Activated CD8-positive, alpha-beta memory T cell treated with anti-CD3 and anti-CD28 coated beads for 1 hour (primary cell): Measurements from ENCODE around the gene ZNF580.
A peak's percentile ranks its signal among the peaks of the same experiment; 100 is the strongest.

Experiments
- DNase-seq, 2 donors: peaks; one replicate each; pipeline ENCODE4 v3.0.0-alpha.2; 2020; ENCODE audit warnings: low read depth in 1 of 2; ENCODE audit errors: extremely low read depth in 1 of 2

Gene ZNF580

DNA sequence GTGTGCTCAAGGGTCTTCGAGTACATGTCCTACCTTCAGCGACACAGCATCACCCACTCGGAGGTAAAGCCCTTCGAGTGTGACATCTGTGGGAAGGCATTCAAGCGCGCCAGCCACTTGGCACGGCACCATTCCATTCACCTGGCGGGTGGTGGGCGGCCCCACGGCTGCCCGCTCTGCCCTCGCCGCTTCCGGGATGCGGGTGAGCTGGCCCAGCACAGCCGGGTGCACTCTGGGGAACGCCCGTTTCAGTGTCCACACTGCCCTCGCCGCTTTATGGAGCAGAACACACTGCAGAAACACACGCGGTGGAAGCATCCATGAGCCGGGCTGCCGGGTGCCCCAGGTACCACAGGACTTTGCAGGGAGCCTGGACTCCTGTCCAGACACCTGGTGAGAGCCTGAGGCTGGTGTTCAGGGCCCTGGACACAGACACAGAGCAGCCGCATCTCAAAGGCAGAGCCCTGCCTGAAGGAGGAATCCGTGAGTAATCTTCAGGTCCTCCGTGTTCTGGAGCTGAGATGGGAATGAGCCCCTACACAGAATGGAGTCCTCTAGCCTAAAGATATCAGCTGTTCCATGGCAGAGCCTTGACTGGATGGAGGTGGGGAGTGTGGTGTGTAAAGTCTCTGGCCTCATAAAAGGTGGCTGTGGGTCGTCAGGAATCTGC is 4.2 kb downstream of the ZNF580 start:
- no peak for DNase-seq

- no peak for DNase-seq
These were observed 4.7 kb downstream of the ZNF580 start for GRCh38 chr19:55645512-55645881.

GRCh38 chr19:55646889-55647731 is 6.3 kb downstream of the ZNF580 start:
- no peak for DNase-seq

DNA sequence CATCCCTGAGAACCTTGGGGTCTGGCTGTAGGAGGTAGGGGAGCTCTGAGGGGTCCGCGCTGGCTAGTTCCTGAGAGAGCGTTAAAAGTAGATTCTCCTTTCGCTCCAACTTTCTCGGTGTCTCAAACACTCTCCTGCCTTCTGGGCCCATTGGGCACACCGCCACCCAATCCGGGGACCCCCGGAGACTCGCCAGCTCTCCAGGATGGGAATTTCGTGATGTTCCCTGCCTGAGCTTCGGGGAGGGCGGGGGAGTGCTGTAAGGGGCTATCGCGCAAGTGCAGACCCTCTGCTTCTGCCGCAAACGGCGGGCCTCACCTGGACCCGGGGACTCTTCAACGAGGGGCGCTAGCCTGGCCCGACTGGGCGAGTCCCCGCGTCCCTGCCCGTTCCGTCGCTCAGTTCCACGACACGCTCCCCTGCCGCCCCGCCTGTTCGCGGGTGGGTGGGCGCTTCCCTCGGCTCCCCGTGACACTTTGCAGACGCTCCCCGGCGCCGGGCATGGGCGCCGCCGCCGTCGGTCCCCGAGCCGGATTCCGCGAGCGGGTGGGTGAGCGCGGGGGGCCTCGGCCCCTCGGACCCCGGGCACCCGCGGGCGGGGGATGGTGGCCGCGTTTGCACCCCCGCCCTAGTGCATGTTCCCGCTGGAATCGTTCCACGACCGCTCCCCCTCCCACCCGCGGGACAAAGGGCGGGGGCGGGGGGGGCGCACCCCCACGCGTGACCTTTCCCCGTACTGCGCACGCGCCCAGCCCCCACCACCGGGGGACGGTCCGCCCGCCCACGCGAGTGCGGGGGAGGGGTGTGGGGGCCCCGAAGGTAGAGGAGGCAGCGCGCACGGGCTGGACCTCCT is 7.2 kb downstream of the ZNF580 start, which contains the start of gene CCDC106:
CCDC106 (plus strand) TSS at position 481 of the 853 bp plus-strand sequence. CDS start 835 bp downstream, outside the sequence.
- no peak for DNase-seq

DNA sequence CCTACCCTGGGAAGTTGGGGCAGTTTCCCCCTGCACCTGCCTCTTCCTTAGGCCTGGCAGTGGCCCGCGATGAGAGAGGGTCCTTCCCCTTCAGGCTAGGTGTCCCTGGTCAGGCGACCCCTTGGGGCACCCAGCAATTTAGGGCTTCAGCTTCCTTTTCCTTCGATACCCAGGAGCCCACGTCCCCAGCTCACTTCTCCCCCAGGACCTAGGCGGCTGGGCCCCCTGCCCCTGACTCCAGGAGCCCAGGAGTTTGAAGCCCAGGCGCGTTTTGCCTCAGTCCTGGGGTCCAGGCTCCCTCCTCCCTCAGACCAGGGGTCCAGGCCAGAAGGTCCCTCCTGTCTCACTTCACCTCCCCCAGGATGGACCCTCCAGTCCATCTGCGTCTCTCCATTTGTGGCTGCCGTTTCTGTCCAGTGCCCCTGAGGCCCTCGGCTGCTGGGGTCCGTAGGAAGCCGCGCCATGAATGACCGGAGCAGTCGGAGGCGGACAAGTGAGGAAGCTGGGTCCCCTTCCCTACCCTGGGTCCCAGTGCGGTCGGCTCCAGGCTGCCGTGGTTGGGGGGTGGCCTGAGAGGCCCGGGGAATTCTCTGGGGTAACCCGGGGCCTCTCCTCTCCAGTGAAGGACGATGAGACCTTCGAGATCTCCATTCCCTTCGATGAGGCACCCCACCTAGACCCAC is 7.9 kb downstream of the ZNF580 start:
- no peak for DNase-seq

DNA sequence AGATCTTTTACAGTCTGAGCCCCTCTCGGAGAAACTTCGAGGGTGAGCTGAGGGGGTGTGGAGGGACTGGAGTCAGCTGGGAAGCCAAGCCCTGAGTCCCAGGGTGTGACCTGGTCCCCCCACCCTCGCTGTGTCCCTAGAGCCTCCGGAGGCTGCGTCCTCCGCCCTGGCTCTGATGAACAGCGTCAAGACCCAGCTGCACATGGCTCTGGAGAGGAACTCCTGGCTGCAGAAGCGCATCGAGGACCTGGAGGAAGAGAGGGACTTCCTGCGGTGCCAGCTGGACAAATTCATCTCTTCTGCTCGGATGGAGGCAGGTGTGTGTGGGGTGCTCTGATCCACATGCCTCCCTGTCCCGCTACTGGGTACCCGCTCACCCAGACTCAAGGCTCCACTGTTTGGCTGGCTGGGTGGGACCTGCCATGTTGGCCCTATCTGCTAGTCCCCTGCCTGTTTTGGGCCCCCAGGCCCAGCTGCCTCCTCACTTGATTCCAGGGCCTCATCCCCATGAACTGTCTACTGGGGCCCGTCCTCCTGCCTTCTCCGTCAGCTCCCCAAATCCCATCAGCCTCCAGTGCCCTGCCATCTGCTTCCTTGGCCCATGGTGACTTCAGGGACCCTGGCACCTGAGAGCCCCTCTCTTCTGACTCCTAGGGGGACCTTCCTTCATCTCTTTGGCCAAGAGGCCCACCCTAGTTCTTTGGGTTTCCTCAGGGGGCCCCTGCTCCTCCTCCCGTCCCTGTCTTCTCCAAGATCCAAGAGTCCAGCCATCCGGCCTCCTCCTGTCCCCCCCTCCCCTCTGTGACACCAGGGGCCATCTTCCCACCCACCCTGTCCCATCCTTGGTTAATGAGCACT is 8.7 kb downstream of the ZNF580 start:
- no peak for DNase-seq

- no peak for DNase-seq
These were observed 9.3 kb downstream of the ZNF580 start for GRCh38 chr19:55650126-55650557.

GRCh38 chr19:55650602-55651230 is 9.9 kb downstream of the ZNF580 start:
- DNase-seq = no peak

DNA sequence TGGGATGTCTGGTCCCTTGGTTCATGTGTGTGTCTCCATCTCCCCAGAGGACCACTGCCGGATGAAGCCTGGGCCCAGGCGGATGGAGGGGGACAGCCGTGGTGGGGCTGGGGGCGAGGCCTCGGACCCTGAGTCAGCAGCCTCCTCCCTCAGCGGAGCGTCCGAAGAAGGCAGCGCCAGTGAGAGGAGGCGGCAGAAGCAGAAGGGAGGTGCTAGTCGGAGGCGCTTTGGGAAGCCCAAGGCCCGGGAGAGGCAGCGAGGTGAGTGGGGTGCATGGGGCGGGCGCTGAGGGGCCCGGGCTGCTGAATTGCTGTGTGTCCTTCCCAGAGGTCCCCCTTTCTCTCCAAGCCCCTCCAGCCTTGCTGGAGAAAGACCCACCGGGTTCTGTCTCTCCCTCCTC is 10.4 kb downstream of the ZNF580 start:
- no peak for DNase-seq

DNA sequence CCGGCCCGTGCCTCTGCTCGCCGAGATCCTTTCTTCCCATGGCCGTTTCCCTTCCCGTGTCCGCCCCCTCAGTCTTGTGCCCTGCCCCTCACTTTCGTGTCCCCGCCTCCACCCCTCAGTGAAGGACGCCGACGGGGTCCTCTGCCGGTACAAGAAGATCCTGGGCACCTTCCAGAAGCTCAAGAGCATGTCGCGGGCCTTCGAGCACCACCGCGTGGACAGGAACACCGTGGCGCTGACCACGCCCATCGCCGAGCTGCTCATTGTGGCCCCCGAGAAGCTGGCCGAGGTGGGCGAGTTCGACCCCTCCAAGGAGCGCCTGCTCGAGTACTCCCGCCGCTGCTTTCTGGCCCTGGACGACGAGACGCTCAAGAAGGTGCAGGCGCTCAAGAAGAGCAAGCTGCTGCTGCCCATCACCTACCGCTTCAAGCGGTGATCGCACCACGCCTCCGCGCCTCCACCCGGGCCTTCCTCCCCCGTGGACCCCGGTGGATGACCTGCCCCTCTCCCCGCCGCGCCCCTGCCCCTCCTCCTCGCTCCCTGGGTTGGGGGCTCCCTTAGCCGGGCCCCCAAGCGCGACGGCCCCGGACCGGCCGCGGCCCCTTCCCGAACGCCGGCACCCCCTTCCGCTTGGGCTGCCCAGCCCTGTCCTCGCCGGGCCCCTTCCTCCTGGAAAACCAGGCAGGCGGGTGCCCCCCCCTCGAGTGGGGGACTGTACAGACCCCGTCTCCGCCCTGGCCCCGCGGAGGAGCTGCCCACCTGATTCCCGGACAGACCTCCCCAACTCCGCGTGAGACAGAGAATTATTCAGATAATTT is 11.7 kb downstream of the ZNF580 start:
- DNase-seq = no peak

DNA sequence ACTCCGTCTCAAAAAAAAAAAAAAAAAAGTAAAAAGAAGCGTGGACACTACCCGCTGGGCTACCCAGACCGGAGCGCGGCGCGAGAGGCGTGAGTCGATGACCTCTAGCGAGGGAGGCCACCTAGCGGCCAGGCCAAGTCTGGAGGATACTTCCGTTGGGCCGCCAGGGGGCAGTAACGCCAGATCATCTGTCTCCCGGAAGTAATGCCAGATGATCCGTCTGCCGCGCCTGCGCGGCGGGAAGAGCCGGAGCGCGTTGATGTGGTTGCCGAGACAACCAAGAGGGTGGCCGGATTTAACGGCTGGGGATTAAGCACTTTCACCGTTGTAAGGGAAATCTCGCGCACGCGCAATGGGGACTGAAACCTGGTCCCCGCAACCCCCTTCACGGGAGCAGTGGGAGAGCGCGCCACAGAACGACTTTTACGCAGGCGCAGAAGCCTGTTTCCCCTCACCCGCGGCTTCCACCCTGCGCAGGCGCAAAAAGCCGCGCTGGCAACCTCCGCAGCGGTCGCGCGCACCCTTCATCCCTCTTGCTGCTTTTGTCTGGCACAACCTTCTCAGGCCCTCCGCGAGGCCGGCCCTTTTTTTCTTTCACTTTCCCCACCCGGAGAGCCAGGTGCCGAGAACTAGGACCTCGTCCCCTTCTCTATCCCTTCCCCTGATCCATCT is 13.0 kb downstream of the ZNF580 start:
- DNase-seq = peak; percentile 98 to 100

DNA sequence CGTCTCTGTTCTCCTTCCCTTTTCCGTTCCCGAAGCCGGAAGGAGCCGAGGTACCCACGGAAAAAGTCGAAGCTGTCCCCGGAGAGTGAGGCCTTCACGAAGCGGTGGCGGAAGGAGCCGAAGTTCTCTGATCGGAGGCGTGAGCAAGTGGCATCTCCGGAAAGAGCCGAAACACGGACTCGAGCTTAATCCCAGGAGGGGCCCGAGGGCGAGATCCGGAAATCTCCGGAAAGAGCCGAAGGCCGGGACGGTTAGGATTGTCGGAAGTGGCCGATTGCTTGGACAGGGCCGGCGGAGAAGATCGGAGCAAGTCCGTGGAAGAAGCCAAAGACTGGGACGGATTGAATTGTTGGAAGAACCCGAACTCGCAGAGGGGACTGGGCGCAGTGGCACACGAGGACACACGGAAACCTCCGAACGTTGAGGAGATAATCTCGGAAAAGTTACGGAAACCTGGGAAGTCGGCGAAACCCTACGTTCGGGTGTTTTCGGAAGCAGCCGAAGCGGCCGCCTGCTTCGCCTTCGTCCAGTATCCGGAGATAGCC is 13.6 kb downstream of the ZNF580 start:
- DNase-seq = peak; percentile 91 to 99

DNA sequence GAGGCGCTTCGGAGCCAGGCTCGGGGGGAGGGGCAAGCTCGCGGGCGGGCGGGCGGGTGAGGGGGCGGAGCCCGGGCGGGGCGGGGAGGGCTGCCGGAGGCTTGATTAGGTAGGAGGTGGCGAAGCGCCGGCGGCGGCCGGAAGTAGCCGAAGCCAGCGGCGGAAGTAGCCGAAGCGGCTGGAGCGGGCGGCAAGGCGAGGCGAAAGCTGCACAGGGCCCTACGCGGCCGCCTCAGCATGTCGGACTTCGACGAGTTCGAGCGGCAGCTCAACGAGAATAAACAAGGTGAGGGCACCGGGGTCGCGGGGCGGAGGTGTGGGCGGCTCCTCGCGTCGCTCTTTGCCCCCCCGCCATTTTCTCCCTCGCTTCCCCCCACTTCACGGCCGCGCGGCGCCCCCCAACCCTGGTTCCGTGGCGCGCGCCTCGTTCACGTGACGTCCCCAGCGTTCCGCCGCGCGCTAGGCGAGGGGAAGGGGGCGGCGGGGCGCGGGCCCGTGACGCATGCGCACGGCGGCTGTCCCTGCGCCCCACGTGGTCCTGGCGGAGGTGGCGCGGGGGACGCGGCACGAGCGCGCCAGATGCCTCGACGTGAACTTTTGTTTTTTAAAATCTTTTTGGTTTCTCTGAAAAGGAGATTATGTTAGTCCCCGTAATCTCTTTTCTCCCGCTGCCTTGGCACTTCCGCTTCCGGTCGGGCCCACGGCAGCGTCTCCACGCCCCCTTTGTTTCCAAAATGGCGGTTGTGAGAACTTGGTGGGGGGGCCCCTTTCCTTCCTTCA is 14.3 kb downstream of the ZNF580 start, which contains the start of gene U2AF2:
U2AF2 (plus strand) TSS at position 168 of the 780 bp plus-strand sequence; CDS start at position 238, 70 bp downstream.
- peak; percentile 94 to 97 for DNase-seq

DNA sequence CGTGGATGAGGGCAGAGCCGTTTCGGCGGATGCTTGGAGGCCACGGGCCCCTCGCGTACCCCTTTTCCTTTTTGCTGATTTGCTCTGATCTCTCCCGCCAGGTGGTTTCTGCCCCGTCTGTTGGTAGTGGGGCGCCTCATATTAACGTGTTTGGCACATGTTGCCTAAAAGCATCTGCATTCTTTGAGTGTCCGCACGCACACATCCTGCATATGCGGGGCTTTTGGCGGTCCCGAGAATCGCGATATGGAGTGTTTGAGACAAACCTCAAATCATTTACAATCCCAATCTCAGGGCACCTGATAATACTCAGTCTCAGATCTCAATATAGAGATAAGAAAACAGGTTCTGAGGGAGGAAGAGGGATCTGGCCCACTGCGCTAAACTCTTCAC is 14.8 kb downstream of the ZNF580 start:
- no peak for DNase-seq

- no peak for DNase-seq
These were observed 15.8 kb downstream of the ZNF580 start for GRCh38 chr19:55656552-55656951.

GRCh38 chr19:55656988-55657747 is 16.4 kb downstream of the ZNF580 start:
- DNase-seq = no peak
